Coronary artery (tissue), 2 donors: ENCODE results near the gene TMPRSS5.

Source experiments
- DNase-seq: peaks from one replicate; pipeline ENCODE4 v3.0.0-alpha.2; 2017; ENCODE audit warnings: low spot score
- H3K27ac ChIP-seq, 2 donors: fragments of 200-600 bp; sonication (generic); one replicate each; pipeline ENCODE4 v1.5.1; 2016 to 2019
- H3K4me3 ChIP-seq: fragments of 200-600 bp; sonication (generic); 2 replicates; pipeline ENCODE4 v1.5.1; 2016; ENCODE audit warnings: mild to moderate bottlenecking, moderate library complexity
- CTCF ChIP-seq: fragments of 200-600 bp; sonication (generic); IDR thresholded peaks from one replicate; pipeline ENCODE4 v1.5.1; 2019; ENCODE audit warnings: antibody characterized with exemption

TMPRSS5 gene

GRCh38 chr11:113670149-113670830, 35.8 kb downstream of the TMPRSS5 start:
- Histone ChIP-seq H3K4me3 (no peak overlapping the region), H3K27ac (no peak overlapping the region)
- TF ChIP-seq CTCF, result no peak
- no peak for DNase-seq

- TF ChIP-seq CTCF, result no peak
- DNase-seq, result no peak
- no peak overlapping the region for H3K27ac ChIP-seq
- no peak overlapping the region for H3K4me3 ChIP-seq
Observed at GRCh38 chr11:113668255-113668654, 37.9 kb downstream of the TMPRSS5 start.

- no peak for DNase-seq
- no peak overlapping the region for H3K4me3 ChIP-seq
- no peak overlapping the region for H3K27ac ChIP-seq
- TF ChIP-seq CTCF, result no peak
Observed at GRCh38 chr11:113667801-113668200, 38.3 kb downstream of the TMPRSS5 start.

GRCh38 chr11:113666584-113666983, 39.5 kb downstream of the TMPRSS5 start:
- H3K4me3 ChIP-seq, result no peak overlapping the region
- no peak for TF ChIP-seq CTCF

GRCh38 chr11:113664981-113665710, 41.0 kb downstream of the TMPRSS5 start:
- no peak for TF ChIP-seq CTCF
- Histone ChIP-seq H3K4me3 (no peak overlapping the region), H3K27ac (no peak overlapping the region)
- no peak for DNase-seq

More at GRCh38 chr11:113666584-113666983, 39.5 kb downstream of the TMPRSS5 start:
- DNase-seq, result no peak
- H3K27ac ChIP-seq, result no peak overlapping the region

- TF ChIP-seq CTCF, result no peak
- DNase-seq, result no peak
- Histone ChIP-seq H3K27ac (no peak overlapping the region), H3K4me3 (no peak overlapping the region)
Observed at GRCh38 chr11:113664069-113664980, 41.8 kb downstream of the TMPRSS5 start.
